Right lung (tissue), 5 donors: ENCODE data around the gene SGMS1. TPM values are rescaled to one million over a fixed set of nuclear protein-coding genes. Genes with fewer than 3 reads are reported as not detected.
"Not testable (repeated sequence)": the region's sequence is repeated elsewhere in the genome, so short reads cannot be mapped to it uniquely, and the experiment has no call there.

ENCODE experiments used
- DNase-seq, 2 donors: peaks; one replicate each; pipeline ENCODE4 v3.0.0-alpha.2; 2013
- polyA plus RNA-seq, 5 donors: library from polyadenylated mRNA; unstranded; fragments of 120-200 nt; gene quantifications; one replicate each; pipeline versions ENCODE4 v1.2.1 to v1.2.3, GENCODE V29; 2013; ENCODE audit warnings: inconsistent platforms in 1 of 5, low replicate concordance in 1 of 5; ENCODE audit not compliant: insufficient read length in 5 of 5, insufficient read depth in 1 of 5

The SGMS1 gene
- polyA plus RNA-seq, 5 donors: 44.5 to 63.4 (median 56.6) TPM

GRCh38 chr10:50470798-50471582 lies 152.8 kb downstream of the SGMS1 start:
- DNase-seq: peak in 1 of 2 donors; percentile 14

DNA sequence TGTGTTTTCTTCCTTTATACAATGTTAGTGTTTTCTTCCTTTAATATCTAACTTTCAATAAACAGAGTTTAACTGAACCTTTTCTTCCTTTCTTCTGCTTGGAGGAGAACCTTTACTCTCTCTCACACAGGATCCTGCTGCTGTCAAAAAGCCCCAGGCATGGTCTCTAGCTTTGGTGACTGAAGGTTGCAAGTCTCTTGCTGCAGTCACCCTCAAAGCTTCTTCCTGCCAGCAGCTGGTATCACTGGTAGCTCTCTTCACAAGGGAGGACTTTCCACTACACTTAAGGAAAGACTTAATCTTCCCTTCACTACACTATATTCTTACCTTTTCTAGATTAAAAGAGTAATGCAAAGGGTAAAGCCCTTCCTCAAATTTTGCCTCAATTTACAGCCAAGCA lies 153.4 kb downstream of the SGMS1 start:
- no peak for DNase-seq

DNA sequence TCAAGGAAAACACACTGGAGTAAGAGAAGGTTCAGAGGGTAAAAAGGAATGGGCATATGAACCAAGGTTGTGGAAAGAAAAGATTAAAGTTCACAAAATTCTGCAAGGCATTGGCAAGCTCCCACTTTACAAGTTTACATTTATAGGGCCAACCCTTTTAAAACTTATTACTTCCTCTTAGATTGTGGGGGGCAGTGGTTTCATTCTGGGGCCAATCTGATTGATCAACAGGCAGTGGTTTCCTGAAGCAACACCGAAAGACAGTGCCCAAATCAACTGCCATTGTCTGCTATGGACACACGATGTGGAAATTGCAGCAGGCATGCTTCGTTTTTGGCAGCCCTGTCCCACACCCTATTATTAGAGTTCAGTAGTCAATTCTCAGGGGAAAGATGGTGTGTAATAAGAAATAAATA lies 154.0 kb downstream of the SGMS1 start:
- no peak for DNase-seq

DNA sequence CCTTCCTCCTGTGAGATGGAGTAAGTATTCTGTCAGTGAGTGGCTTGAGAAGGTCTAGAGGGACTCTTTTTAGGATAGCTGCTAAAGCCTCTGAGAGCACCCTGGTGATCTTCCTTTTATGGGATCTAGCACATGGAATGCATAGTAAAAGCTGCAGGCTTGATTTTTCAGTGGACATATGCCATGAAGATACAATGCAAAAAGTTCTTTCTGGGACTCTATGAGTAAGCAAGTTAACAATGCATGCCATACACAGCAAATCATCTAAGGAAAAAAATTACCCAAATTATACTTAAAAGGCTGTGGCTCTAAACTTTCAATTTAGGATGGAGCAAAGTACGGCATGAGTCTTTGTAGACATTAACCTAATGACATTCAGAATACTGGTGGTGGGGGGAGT lies 154.5 kb downstream of the SGMS1 start:
- no peak for DNase-seq

DNA sequence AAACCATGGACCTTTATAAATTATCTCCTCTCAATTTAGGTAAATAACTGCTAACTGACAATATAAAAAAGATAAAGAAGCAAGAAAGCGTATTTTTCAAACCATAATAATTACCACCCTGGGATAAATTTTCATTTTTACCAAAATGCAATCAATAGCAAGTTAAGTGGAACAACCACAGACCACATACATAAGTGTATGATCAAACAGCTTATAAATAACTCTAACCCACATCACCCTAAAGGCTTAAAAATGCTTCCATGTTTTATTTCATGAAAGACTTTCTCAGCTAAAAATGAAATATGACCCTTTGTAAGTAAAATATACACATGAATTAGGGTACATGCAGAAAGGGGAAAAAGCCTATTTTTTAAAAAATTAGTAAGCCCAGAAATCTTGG lies 156.5 kb downstream of the SGMS1 start:
- DNase-seq: no peak

GRCh38 chr10:50464004-50464409 lies 159.7 kb downstream of the SGMS1 start:
- DNase-seq: no peak

GRCh38 chr10:50461834-50462233 lies 161.9 kb downstream of the SGMS1 start:
- no peak for DNase-seq

- no peak for DNase-seq
These were observed 162.6 kb downstream of the SGMS1 start for GRCh38 chr10:50461123-50461522.

- no peak for DNase-seq
These were observed 167.0 kb downstream of the SGMS1 start for GRCh38 chr10:50456719-50457118.

- no peak for DNase-seq
These were observed 169.8 kb downstream of the SGMS1 start for GRCh38 chr10:50453940-50454339.

GRCh38 chr10:50452603-50453002 lies 171.2 kb downstream of the SGMS1 start:
- DNase-seq: no peak

- DNase-seq: no peak
These were observed 176.1 kb downstream of the SGMS1 start for GRCh38 chr10:50447691-50448090.

DNA sequence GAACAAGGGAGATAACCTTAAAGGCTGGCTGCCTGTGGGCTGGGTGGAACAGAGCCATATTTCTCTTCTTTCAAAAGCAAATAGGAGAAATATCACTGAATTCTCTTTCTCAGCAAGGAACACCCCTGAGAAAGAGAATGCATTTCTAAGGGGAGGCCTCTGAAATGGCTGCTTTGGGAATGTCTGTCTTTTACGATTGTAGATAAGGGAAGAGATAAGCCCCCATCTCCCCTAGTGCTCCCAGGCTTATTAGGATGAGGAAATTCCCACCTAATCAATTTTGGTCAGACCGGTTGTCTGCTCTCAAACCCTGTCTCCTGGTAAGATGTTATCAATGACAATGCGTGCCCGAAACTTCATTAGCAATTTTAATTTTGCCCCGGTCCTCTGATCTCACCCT lies 178.0 kb downstream of the SGMS1 start:
- DNase-seq: not testable (repeated sequence)

DNA sequence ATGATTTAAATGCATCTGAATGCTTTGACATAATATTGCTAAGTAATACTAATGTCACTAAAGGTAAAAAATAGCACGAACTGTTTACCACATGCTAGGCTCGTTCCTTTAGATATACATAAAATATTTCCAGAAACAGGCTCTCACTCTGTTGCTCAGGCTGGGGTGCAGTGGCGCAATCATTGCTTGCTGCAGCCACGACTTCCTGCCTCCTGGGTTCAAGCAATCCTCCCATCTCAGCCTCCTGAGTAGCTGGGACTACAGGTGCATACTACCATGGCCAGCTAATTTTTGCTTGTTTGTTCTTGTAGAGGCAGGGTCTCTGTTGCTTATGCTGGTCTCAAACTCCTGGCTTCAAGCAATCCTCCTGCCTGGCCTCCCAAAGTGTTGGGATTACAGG lies 183.3 kb downstream of the SGMS1 start:
- DNase-seq: no peak

DNA sequence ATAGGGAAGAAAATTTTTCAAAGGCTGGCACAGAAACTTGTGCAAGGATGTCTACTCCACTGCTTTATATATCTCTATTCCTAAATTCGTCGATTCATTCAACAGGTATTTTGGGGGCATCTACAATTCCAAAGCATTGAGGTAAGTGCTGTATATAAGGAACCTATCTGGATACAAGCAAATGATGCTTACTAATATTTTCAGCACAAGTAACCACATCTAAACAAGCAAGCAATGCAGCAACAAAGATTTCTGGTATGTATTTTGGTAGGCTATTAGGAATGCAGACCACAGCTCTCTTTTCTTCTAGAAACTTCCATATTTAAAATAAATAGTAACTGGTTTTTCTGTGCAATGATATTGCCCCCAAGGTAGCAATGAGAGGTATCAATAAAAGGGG lies 183.9 kb downstream of the SGMS1 start:
- DNase-seq: no peak

DNA sequence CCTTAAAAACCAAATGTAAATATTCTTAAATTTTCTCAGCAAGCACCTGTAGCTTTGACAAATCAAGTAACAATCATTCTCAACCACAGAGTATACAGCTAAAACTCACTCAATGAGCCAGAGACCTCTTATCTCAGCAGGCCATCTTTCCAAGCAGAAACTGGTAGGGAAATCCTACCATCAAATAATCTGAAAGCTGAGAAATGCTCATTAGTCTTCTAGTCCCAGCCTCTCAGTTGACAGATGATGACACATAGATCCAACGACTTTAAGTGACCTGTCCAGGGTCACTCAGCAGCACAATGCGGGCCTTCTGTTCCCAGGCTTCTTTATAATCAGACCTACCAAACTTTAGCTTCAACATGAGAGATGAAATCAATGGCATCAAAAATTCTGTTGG lies 184.6 kb downstream of the SGMS1 start:
- DNase-seq: no peak

DNA sequence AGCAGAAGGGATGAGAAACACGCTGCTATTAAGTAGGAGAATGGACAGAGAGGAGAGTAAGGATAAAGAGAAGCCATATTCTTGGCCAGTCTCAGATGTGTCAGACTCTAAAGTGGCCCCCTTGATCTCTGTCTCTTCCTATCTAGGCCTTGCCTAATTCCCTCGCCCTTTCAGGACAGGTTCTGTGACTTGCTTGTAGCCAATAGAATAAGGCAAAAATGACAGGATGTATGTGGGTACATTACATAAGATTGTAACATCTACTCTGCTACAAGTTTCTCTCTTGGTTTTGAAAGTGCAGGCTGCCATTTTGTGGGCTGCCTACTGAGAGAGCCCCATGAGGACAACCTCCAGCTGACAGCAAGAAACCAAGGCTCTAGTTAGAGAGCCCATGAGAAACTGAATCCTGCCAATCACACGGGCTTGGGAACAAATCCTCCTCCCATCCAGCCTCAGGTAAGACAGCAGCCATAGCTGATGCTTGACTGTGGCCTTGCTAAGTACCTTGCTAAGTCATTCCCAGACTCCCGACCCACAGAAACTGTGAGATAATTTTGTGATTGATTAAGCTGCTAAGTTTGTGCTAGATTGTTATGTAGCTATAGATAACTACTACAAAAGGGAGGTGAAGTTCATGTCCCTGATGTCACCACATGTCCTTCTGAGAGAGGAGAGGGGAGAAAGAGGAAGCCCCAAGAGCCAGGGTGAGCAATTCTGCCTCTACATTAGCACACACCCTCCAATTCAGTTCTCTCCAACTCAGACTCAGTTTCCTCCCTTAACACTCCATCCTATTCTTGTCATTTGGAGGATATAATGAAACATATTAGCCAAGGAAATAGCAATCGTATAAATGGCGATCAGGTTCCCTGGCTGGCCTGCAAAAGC lies 185.5 kb downstream of the SGMS1 start:
- DNase-seq: no peak

DNA sequence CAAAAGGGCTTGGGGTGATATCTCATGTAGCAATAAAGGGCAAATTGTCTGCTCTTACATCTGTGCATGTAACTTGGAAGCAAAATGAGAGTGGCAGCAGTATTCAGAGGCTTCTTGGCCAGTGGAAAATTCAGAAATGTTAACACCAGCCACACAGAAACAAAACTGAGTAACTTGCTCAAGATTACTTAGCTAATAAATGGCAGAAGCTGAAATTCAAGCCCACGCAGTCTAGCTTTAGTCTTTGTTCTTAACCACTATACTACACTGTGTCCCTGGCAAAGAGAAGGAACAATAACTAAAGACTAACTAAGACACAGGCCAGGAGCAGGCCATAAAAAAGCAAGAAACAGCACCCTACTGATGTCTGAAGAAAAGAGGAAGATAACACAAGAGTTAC lies 186.5 kb downstream of the SGMS1 start:
- no peak for DNase-seq

DNA sequence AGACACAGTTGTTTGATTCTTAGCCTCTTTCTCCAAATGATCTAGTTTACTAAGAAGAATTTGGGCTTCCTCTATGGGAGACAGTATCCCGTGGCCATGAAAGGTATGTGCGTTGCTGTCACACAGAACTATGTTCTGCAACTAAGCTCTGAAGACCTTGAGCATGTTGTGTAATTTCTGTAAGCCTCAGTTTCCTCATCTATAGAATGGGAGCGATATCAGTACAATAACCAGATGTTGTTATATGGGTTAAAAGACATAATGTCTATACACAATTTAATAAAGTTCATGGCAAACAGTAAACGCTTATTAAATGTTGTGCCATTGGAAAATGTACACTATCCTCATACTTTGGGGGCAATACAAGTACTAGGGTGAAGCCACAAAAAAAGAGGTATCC lies 187.0 kb downstream of the SGMS1 start:
- DNase-seq: no peak

DNA sequence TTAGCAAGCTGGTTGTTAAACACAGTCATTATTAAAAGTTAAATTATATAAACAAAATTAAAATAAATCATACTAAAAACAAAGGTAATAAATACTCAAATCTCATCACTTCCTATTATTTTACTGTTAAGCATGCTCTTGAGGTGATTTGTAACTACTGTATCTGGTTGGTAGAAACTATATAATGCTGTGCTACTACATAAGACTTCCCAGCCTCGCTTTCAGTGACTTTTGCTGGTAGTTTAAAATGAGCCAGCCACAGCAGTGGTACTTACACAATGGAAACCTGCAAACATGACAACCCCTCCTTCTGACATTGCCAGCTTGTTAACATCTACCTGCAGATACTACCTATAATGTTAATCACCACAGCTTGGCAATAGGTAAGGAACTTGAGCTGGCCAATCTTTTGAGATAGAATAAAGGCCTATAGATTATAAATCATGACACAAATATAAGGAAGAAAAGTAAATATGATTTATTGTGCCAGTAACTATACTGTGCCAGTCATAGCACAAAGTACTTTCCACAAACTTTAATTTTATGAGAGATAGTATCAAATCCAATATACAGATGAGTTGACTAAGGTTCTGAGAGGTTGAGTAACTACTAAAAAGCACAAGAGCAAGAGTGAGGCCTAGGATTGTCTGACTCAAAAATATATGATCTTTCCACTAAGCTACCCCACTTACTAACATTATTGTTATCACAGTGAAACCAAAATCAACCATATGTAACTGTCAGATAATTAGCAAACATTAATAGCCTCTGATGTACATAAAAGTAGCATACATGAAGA lies 191.3 kb downstream of the SGMS1 start:
- no peak for DNase-seq

DNA sequence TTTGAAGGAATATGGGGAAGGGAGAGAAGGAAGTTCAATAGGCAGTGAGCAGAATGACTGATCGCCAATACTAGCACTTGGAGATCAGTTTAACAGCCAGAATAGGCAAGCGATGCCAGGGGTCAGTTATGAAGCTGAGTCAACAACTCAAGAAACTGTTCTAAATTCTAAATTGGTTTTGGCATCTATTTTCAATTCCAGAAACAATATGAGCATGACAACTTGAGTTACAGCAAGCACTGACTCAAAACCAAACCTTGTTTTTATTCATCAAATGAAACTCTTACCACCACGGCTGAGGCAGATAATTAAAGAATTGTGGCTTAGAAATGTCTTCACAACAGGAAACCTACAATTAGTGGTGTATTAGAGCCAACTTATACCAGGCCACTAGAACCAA lies 192.0 kb downstream of the SGMS1 start:
- DNase-seq: no peak

GRCh38 chr10:50431133-50431532 lies 192.6 kb downstream of the SGMS1 start:
- DNase-seq: no peak
